T-helper 1 cell treated with Interleukin-12 subunit alpha and Interleukin-12 subunit beta and Interleukin-4 antibody, amounts not matched to agents 30 μg/mL and 1 μg/mL, for 36 hours (primary cell): Measurements from ENCODE around the gene SIRT2.
"Not testable (repeated sequence)": the region's sequence is repeated elsewhere in the genome, so short reads cannot be mapped to it uniquely, and the experiment has no call there.

Source experiments
- H3K27ac Mint-ChIP-seq: one replicate; pipeline ENCODE4 v1.8.0; 2021; ENCODE audit warnings: mild to moderate bottlenecking, mixed read lengths
- H3K27me3 Mint-ChIP-seq: one replicate; pipeline ENCODE4 v1.8.0; 2021; ENCODE audit warnings: low read depth, mixed read lengths
- H3K36me3 Mint-ChIP-seq: one replicate; pipeline ENCODE4 v1.8.0; 2021; ENCODE audit warnings: low read depth, mixed read lengths
- H3K4me1 Mint-ChIP-seq: one replicate; pipeline ENCODE4 v1.8.0; 2021; ENCODE audit warnings: low read depth, mixed read lengths
- H3K4me3 Mint-ChIP-seq: one replicate; pipeline ENCODE4 v1.8.0; 2021; ENCODE audit warnings: mild to moderate bottlenecking, moderate library complexity, mixed read lengths
- H3K9me3 Mint-ChIP-seq: one replicate; pipeline ENCODE4 v1.8.0; 2021; ENCODE audit warnings: mixed read lengths

SIRT2 gene

DNA sequence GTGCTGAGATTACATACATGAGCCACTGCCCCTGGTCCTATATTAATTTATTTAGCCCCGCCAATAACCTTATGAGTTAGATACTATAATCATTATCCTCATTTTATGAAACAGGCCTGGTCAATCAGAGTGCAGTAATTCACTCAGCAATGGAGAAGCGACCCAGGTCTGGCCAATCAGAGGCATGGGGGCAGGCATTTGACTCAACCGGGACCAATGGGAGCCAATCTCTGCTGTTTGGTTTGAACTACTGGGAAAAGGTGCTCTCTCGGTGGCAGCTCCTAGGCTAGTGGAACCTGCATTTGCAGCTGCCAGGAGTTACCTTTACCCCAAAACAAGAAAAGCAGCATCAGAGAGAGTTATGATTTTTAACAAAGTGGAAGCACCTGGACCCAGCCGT, 6.6 kb downstream of the SIRT2 start:
- Mint-ChIP-seq H3K27ac (no peak overlapping the region), H3K27me3 (no peaks in the 10 kb centered on the region), H3K4me1 (peaks cover 2% of the 10 kb centered on the region), H3K4me3 (no peak overlapping the region), H3K9me3 (no peaks in the 10 kb centered on the region), H3K36me3 (peaks cover 5% of the 10 kb centered on the region)

DNA sequence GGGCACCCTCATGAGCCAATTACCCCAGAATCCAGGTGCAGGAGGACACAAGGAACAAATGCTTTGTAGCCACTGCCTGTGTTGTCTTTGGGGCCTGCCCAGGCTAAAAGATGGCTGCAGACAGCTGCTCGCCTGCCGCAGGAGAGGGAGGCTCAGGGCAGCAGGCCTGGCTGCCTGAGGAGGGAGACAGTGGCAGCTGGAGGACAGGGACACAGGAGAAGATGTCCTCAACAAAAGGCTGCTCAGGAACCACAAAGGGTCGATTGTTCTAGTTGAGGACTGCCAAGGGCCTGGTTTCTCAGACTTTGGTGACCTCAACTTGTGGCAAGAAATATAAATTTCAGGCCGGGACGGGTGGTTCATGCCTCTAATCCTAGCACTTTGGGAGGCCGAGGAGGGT, 7.6 kb downstream of the SIRT2 start:
- Mint-ChIP-seq H3K36me3 (peaks cover 5% of the 10 kb centered on the region), H3K27me3 (no peaks in the 10 kb centered on the region), H3K27ac (no peak overlapping the region), H3K4me3 (no peak overlapping the region), H3K4me1 (peaks cover 2% of the 10 kb centered on the region), H3K9me3 (no peaks in the 10 kb centered on the region)

DNA sequence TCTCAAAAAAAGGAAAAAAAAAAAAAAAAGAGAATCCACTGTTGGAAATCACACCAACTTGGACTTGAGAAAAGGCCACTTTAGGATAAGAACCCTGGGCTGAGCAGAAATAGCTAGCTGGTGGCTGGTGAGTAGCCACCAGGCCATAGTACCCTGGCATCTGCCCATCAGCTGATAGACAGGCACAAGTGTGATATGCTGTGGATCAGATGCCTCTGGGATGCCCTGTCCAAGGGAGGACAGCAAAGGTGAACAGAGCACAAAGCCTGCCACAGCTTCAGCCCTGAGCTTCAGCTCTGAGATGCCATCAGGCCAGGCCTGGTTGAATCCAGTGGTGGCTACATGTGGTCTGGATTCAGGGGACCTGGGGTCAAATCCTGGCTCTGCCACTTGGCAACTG, 8.7 kb downstream of the SIRT2 start:
- H3K27me3 Mint-ChIP-seq = no peaks in the 10 kb centered on the region
- H3K9me3 Mint-ChIP-seq = no peaks in the 10 kb centered on the region
- H3K4me3 Mint-ChIP-seq = no peak overlapping the region
- peaks cover 5% of the 10 kb centered on the region for H3K36me3 Mint-ChIP-seq
- no peak overlapping the region for H3K27ac Mint-ChIP-seq
- peaks cover 2% of the 10 kb centered on the region for H3K4me1 Mint-ChIP-seq

DNA sequence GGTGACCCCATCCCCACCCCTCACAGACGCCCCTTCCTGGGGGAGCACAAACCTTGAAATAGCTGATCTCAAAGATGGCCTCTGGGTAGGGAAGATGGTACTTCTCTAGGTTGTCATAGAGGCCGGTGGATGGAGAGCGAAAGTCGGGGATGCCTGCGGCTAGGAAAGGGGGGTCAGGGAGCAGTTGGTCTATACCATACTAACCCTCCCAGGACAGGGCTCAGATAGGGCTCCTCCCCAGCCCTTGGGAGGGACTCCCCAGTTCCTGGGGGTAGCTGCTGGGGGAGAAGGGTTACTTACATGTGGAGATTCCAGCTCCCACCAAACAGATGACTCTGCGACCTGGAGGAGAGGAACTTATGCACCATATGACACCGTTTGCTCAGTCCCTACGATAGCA, 9.6 kb downstream of the SIRT2 start:
- peaks cover 4% of the 10 kb centered on the region for H3K36me3 Mint-ChIP-seq
- no peak overlapping the region for H3K4me3 Mint-ChIP-seq
- H3K9me3 Mint-ChIP-seq = no peaks in the 10 kb centered on the region
- H3K4me1 Mint-ChIP-seq = peaks cover 1% of the 10 kb centered on the region
- no peaks in the 10 kb centered on the region for H3K27me3 Mint-ChIP-seq
- H3K27ac Mint-ChIP-seq = no peak overlapping the region

DNA sequence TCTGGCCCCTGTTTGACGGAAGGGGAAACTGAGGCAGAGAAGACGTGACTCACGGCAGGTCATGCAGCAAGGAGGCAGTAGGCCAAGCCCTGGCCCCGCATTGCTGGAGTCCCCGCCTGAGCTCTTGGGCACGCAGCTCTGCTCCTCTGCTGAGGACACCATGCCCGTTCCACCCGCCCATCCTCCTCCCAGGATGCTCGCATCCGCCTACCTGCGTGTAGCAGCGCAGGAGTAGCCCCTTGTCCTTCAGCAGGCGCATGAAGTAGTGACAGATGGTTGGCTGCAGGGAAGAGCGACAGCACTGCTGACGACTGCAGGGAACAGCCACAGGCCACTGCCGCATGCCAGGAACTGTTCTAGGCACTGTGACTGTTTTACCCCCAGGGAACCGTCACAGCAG, 10.5 kb downstream of the SIRT2 start:
- Mint-ChIP-seq H3K4me3 (no peak overlapping the region), H3K9me3 (no peaks in the 10 kb centered on the region)

DNA sequence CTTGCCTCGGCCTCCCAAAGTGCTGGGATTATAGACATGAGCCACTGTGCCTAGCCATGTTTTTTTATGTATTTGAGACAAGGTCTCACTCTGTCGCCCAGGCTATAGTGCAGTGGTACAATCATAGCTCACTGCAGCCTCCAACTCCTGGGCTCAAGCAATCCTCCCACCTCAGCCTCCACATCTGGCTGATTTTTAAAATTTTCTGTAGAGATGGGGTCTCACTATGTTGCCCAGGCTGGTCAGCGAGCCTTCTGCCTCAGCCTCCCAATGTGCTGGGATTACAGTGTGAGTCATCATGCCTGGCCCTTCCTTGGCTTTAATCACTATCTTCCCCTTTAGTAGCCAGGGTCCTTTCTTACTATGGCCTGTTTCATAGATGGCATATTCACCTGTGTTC, 14.7 kb downstream of the SIRT2 start:
- not testable (repeated sequence) for H3K9me3 Mint-ChIP-seq, H3K27me3 Mint-ChIP-seq, H3K36me3 Mint-ChIP-seq, H3K4me3 Mint-ChIP-seq, H3K27ac Mint-ChIP-seq, H3K4me1 Mint-ChIP-seq

More for the DNA sequence above, 10.5 kb downstream of the SIRT2 start:
- H3K36me3 Mint-ChIP-seq = peaks cover 2% of the 10 kb centered on the region
- no peak overlapping the region for H3K27ac Mint-ChIP-seq
- H3K27me3 Mint-ChIP-seq = no peaks in the 10 kb centered on the region
- no peaks in the 10 kb centered on the region for H3K4me1 Mint-ChIP-seq

DNA sequence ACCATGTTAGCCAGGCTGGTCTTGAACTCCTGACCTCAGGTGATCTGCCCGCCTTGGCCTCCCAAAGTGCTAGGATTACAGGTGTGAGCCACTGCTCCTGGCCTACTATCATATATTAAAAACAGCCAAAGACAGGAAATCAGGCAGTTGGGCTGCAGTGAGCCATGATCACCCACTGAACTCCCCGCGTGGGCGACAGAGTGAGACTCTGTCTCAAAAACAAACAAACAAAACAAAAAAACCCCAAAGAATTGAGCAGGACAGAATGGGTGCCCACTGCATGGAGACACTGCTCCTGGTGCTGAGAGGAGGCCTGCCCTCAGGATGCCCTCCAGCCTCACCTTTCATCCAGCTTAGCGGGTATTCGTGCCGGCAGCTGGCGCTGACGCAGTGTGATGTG, 16.1 kb downstream of the SIRT2 start:
- Mint-ChIP-seq H3K27me3 (no peaks in the 10 kb centered on the region), H3K27ac (no peak overlapping the region), H3K4me1 (peaks cover 6% of the 10 kb centered on the region), H3K36me3 (peaks cover 4% of the 10 kb centered on the region), H3K9me3 (no peaks in the 10 kb centered on the region), H3K4me3 (no peak overlapping the region)

DNA sequence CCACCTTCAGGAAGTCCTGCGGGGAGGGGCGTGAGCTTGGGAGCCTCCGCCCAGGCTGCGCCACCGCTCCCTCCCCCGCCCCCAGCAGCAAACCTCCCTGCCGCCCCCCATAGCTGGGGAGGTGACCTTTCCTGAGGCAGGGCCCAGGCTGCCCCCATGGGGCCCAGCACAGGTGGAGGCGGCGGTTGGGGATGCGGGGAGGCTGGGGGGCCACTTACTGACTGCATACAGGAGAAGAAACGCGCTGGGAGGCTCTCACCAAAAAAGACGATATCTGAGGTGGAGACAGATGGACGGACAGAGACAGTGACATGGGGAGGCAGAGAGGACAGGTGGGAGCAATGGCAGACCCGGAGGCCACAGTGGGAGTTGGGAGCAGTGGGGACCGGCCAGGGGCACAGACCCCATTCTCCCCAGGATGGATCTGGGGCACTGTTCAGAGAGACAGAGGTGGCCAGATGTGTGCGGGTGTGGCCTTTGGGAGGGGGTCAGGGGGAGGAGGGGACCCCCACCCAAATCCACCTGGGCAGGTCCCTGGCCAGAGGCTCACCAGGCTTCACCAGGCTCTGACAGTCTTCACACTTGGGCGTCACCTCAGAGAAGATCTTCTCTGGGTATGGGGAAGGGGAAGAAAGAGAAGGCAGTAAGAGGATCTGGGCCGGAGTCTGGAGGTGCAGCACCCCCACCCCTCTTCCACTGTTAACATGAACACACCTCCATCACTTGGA, 18.4 kb downstream of the SIRT2 start:
- Mint-ChIP-seq H3K27me3 (no peaks in the 10 kb centered on the region), H3K36me3 (peaks cover 10% of the 10 kb centered on the region), H3K27ac (no peak overlapping the region), H3K4me3 (no peak overlapping the region), H3K9me3 (no peaks in the 10 kb centered on the region), H3K4me1 (peaks cover 20% of the 10 kb centered on the region)

DNA sequence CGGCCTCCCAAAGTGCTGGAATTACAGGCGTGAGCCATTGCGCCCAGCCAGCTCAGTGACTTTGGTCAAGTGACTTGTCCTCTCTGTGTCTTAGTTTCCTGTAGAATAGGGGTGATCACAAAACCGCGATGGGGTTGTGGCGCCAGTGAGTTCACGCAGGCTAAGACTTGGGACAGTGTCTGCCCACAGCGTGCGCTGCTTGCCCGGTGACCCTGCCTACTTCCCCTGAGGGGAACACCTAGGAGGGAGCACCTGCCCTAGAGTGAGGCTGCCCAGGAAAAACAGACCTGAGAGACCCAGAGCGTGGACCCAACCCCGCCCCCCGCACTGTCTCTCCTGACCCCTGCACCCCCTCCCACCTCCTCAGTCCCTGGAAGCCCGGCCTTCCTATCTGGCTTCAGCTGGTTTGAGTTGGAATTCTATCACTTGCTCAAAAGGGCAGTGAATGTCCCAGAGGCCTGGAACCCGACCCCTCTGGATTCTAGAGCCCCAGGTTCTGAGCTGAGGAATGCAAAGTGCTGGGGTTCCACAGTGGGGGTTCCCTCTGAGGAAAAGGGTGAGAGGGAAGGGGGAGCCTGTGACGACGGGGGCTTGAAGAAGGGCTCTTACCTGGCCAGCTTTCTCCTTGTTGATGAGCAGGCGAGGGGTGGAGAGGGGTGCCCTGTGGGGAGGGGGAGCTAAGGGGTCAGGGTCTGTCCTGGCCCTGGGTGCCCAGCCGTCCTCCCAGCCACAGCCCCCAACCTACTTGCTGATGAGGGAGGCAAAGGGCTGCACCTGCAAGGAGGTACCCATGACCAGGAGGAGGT, 19.1 kb downstream of the SIRT2 start:
- Mint-ChIP-seq H3K9me3 (no peaks in the 10 kb centered on the region), H3K4me3 (no peak overlapping the region), H3K27me3 (no peaks in the 10 kb centered on the region), H3K27ac (no peak overlapping the region), H3K36me3 (peaks cover 10% of the 10 kb centered on the region), H3K4me1 (peaks cover 20% of the 10 kb centered on the region)

DNA sequence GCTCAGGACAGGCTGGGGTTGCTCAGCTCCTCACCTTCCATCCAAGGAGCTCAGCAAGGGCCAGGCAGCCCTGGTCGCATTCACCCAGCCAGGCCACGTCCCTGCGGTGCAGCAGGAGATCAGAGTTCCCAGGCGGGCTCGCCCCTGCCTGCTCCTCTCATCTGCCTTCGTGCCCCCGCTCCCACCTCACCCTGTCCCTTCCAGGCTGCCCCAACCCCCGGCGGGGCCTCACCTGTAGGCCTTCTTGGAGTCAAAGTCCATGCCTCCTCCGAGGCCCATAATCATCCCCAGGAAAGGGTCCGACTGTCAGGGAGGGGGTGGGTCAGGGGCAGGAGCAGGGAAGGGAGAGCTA, 20.0 kb downstream of the SIRT2 start:
- no peaks in the 10 kb centered on the region for H3K27me3 Mint-ChIP-seq
- H3K4me1 Mint-ChIP-seq = peaks cover 20% of the 10 kb centered on the region
- no peaks in the 10 kb centered on the region for H3K9me3 Mint-ChIP-seq
- no peak overlapping the region for H3K27ac Mint-ChIP-seq
- H3K36me3 Mint-ChIP-seq = peaks cover 10% of the 10 kb centered on the region
- no peak overlapping the region for H3K4me3 Mint-ChIP-seq

DNA sequence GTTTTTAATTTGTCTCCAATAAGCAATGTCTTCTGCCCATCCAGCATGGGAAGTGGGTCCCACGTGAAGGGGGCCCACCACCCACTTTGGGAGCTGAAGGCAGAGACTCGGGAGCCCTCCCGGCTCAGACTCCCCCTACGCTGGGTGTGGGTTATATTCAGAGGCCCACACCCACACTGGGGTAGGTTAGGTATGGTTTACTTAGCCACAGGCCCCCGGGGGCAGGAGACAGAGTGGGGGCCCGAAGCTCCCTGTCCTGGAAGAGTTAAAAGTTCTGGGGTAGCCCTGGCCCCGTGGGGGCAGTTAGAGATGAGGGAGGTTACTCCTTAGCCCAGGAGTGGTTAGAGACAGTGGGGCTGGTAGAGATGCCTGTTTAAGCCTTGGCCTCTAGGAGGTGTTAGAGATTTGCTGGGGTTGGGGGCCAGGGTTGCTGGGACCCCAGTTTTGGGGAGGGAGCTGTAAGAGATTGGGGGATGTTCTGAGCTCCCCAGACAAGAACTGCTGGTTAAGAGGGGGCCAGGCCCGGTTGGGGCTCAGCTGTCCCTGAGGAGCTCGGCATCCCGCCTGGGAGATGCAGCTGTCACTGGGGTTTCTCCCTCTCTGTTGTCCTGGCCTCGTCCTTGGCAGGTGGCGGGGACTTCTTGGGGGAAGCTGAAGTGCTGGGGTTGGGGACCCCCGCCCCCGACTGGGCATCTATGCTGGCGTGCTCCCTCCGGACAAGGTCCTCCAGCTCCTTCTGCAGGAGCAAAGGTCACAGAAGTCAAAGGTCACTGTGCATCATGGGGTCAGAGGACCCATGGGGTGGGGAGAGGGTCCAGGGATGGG, 20.6 kb downstream of the SIRT2 start:
- Mint-ChIP-seq H3K4me3 (peak overlapping the region; percentile 95), H3K36me3 (peaks cover 10% of the 10 kb centered on the region)

DNA sequence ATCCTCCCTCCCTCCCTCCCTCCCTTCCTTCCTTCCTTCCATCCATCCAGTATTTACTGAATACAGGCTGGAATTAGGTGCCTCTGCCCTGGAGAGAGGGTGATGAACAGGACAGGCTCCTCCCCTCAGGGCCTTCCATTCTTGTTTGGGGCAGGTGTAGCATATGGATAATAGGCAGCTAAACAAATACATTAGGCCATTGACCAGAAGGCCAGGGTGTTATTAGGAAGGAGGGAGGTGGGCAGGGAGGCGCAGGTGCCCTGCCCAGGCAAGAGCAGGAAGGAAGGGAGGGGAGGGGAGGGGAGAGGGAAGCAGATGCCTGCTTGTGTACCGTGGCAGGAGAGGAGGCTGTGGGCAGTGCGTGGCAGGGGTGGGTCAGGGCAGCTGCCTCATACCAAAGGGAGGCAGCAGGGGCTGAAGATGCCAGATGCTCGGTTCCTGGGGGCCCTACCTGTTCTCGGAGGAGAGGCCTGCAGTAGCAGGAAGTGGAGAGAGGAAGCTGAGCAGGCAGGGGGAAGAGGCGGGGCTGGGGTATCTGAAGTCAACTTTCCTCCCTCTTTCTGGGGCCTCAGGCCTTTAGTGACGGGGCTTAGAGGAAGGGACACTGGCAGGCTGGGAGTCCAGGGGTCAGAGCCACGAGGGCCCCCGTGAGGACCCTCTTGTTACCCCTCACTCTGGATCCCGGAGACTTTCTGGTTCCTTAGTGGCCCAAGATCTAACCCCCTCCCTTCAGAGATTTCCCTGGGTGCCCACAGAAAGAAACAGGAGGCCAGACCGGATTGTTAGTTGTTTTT, 21.4 kb downstream of the SIRT2 start, which contains the start of gene RINL:
TSS of gene RINL (minus strand) at position 495 of the 794 bp plus-strand sequence. CDS start 1,533 bp downstream, outside the sequence.
- Mint-ChIP-seq H3K4me3 (peak within 1 kb of the TSS; percentile 95), H3K27ac (peak within 1 kb of the TSS; percentile 97), H3K9me3 (no peaks in the 10 kb centered on the region), H3K36me3 (peaks cover 11% of the 10 kb centered on the region), H3K27me3 (no peaks in the 10 kb centered on the region), H3K4me1 (peaks cover 23% of the 10 kb centered on the region)

More for the DNA sequence above, 20.6 kb downstream of the SIRT2 start:
- Mint-ChIP-seq H3K9me3 (no peaks in the 10 kb centered on the region), H3K27ac (peak overlapping the region; percentile 97), H3K4me1 (peaks cover 20% of the 10 kb centered on the region), H3K27me3 (no peaks in the 10 kb centered on the region)

DNA sequence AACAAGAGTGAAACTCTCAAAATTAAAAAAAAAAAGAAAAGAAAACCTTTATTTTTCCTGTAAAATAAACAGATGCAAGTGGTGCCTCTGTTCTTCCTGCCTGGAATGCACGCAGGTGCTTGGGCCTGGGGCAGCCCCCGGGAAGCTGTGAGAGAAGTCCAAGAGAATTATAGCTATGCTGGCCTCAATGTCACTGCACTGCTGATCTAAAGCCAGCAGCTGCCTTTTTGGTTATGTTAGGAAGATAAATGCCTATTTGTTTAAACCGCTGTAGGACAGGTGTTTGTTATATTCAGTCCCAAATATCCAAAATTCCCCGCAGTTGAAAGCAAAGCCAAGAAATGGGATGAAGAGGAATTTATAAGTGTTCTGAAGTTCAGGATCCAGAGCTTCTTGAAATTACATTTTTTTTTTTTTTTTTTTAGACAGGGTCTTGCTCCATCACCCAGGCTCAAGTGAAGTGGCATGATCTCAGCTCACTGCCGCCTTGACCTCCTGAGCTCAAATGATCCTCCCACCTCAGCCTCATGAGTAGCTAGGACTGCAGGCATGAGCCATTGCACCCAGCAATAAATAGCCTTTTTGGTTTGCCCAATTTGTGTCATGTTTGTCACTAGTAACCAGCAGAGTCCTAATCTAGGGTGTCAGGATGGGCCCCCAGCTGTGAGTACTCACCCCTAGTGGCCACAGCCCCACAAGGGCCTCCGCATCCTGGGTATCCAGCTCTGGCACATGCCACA, 23.6 kb downstream of the SIRT2 start:
- Mint-ChIP-seq H3K27ac (peak overlapping the region; percentile 20), H3K27me3 (no peaks in the 10 kb centered on the region), H3K4me3 (peak overlapping the region; percentile 7), H3K9me3 (no peaks in the 10 kb centered on the region), H3K4me1 (peaks cover 26% of the 10 kb centered on the region), H3K36me3 (peaks cover 15% of the 10 kb centered on the region)
